Stomach (tissue), 9 donors: ENCODE measurements around the gene PLG. TPM values are rescaled to one million over a fixed set of nuclear protein-coding genes. Genes with fewer than 3 reads are reported as not detected.
"Not testable (repeated sequence)": the region's sequence is repeated elsewhere in the genome, so short reads cannot be mapped to it uniquely, and the experiment has no call there.

Experiments
- DNase-seq, 2 donors: peaks; one replicate each; pipeline versions ENCODE4 v3.0.0 to v3.0.0-alpha.2; 2013 to 2019
- H3K27ac ChIP-seq, 5 donors: fragments of 200-600 bp in 4 of 5; sonication (generic) in 4 of 5; one replicate each; pipeline ENCODE4 v1.5.1; 2013 to 2019; ENCODE audit warnings: mild to moderate bottlenecking in 1 of 5, moderate library complexity in 1 of 5
- H3K27me3 ChIP-seq, 3 donors: fragments of 200-600 bp; sonication (generic); one replicate each; pipeline ENCODE4 v1.5.1; 2017 to 2019; ENCODE audit warnings: mixed run types in 1 of 3
- H3K36me3 ChIP-seq, 4 donors: fragments of 200-600 bp; sonication (generic); 1 replicate in 3 of 4; 2 replicates in 1 of 4; pipeline ENCODE4 v1.5.1; 2016 to 2019
- H3K4me1 ChIP-seq, 4 donors: fragments of 200-600 bp; sonication (generic); one replicate each; pipeline ENCODE4 v1.5.1; 2016 to 2019
- H3K4me3 ChIP-seq, 4 donors: fragments of 200-600 bp; sonication (generic) in 3 of 4; one replicate each; pipeline ENCODE4 v1.5.1; 2016 to 2019; ENCODE audit warnings: mild to moderate bottlenecking in 1 of 4
- H3K9me3 ChIP-seq, 4 donors: fragments of 200-600 bp; sonication (generic); one replicate each; pipeline ENCODE4 v1.5.1; 2016 to 2019
- CTCF ChIP-seq, 7 experiments: fragments of 450-650 bp in 4 of 7; fragments of 200-600 bp in 3 of 7; sonication (generic) in 3 of 7; IDR thresholded peaks; one replicate each; pipeline ENCODE4 v1.5.1; 2016 to 2019; ENCODE audit warnings: antibody characterized with exemption in 7 of 7, control low read depth in 2 of 7, mild to moderate bottlenecking in 1 of 7
- EP300 ChIP-seq: sonication (generic); formaldehyde crosslinking; IDR thresholded peaks from one replicate; pipeline ENCODE4 v1.6.1; 2017; ENCODE audit warnings: antibody characterized with exemption
- POLR2A ChIP-seq, 4 donors: fragments of 450-650 bp; IDR thresholded peaks; one replicate each; pipeline ENCODE4 v1.6.1; 2016; ENCODE audit warnings: antibody characterized with exemption in 4 of 4, control low read depth in 2 of 4, mild to moderate bottlenecking in 1 of 4, moderate library complexity in 1 of 4
- POLR2AphosphoS5 ChIP-seq, 3 donors: sonication (generic); formaldehyde crosslinking; IDR thresholded peaks; one replicate each; pipeline ENCODE4 v1.6.1; 2016; ENCODE audit warnings: antibody characterized with exemption in 3 of 3
- WGBS, 5 donors: extraction: QIAGEN DNeasy Blood & Tissue Kit in 3 of 5; methylation state at CpG; one replicate each; pipeline versions ENCODE4 v1.1.5 to v1.1.7; 2013 to 2018; 5-methylcytosine and 5-hydroxymethylcytosine counted together
- intact Hi-C: fragments of 100-400 bp; cut with DNase I; formaldehyde crosslinking; loops from one replicate; pipeline ENCODE4 v1.15.1; 2023; ENCODE audit warnings: low total_unique reads
- polyA plus RNA-seq, 3 donors: library from polyadenylated mRNA; stranded (reverse); fragments of 200-250 nt; gene quantifications; one replicate each; pipeline ENCODE4 v1.2.3, GENCODE V29; 2013
- total RNA-seq, 5 donors: library from RNA; depleted of rRNA; stranded (reverse); fragments of >200 nt; gene quantifications; one replicate each; pipeline versions ENCODE4 v1.1.0 to v1.2.3, GENCODE V29; 2014 to 2016
- donor health status: healthy with polysubstance abuse.
- donor health status: Bipolar disorder and iron deficiency.
- donor health status: healthy.

Gene PLG
- total and polyA plus RNA-seq, 8 donors, result 3.3 TPM; not detected in 7

GRCh38 chr6:160678230-160678629, 23.8 kb upstream of the PLG start:
- H3K36me3 ChIP-seq, result no peaks in the 10 kb centered on the region
- H3K27me3 ChIP-seq, result peaks cover 5 to 10% (median 10%) of the 10 kb centered on the region in 3 donors
- intact Hi-C loops, result no loop called here
- peaks cover 0 to 8% (median 2%) of the 10 kb centered on the region in 4 donors for H3K4me1 ChIP-seq
- H3K4me3 ChIP-seq, result no peak overlapping the region
- H3K27ac ChIP-seq, result no peak overlapping the region
- WGBS, 5 donors, result 81 to 87% (median 86%) methylated on average over 4 of the region's 4 CpGs
- peaks cover 0 to 6% (median under 1%) of the 10 kb centered on the region in 4 donors for H3K9me3 ChIP-seq
- DNase-seq, result no peak
- TF ChIP-seq POLR2A (IDR thresholded peaks at IDR 0.05) (no peak), CTCF (IDR thresholded peaks at IDR 0.05) (no peak), EP300 (no peak), POLR2AphosphoS5 (IDR thresholded peaks at IDR 0.05) (no peak)

DNA sequence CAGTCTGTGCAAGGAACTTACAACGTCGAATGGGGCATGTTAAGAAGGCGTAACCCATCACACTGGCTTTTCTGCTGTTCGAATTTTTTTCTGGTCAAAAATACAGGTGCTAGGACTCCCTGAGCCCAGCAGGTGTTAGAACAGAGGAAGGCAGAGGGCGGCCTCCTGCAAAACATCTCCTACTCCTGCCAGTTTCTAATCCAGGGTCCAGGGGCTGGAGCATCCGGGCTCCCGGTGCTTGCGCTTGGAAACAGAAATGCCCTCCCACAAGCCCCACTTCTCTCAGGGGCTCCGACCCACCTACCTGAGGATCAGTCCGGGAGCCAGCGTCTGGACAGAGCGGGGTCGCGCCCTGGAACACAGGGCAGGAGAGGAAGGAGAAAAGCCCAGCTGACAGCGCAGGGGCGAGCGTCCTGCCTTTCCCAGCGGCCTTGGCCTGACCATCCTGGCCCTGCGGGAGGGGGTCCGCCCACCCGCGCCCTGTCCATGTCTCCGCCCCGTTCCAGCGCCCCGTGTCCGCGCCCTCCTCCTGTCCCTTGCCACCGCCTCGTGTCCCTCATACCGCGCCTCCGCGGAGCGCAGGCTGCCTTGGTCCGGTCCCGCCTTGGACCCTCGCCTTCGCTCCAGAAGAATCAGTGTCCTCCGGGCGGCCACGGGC, 23.2 kb upstream of the PLG start:
- H3K27ac ChIP-seq, result no peak overlapping the region
- TF ChIP-seq POLR2A (IDR thresholded peaks at IDR 0.05) (no peak), CTCF (IDR thresholded peaks at IDR 0.05) (no peak)
- H3K4me1 ChIP-seq, result peaks cover 0 to 8% (median 2%) of the 10 kb centered on the region in 4 donors
- peak overlapping the region in 3 of 4 donors; percentile 4 to 29 (median 20) for H3K4me3 ChIP-seq
- H3K27me3 ChIP-seq, result peaks cover 5 to 10% (median 10%) of the 10 kb centered on the region in 3 donors
- no peaks in the 10 kb centered on the region for H3K9me3 ChIP-seq
- H3K36me3 ChIP-seq, result no peaks in the 10 kb centered on the region
- DNase-seq, result peak in 1 of 2 donors; percentile 9
- intact Hi-C loops, result no loop called here
- 10 to 21% (median 14%) methylated on average over 33 to 42 of the region's 42 CpGs for WGBS, 5 donors

GRCh38 chr6:160679402-160679769, 22.7 kb upstream of the PLG start:
- no peak for TF ChIP-seq POLR2A (IDR thresholded peaks at IDR 0.05)
- TF ChIP-seq CTCF (IDR thresholded peaks at IDR 0.05), result no peak
- TF ChIP-seq POLR2AphosphoS5 (IDR thresholded peaks at IDR 0.05), result no peak
- no peak for TF ChIP-seq EP300
- Histone ChIP-seq H3K9me3 (no peaks in the 10 kb centered on the region), H3K27me3 (peaks cover 5 to 10% (median 10%) of the 10 kb centered on the region in 3 donors), H3K36me3 (no peaks in the 10 kb centered on the region), H3K4me1 (peaks cover 0 to 8% (median 2%) of the 10 kb centered on the region in 4 donors), H3K4me3 (peak overlapping the region in 3 of 4 donors; percentile 4 to 29 (median 20)), H3K27ac (no peak overlapping the region)
- 6 to 22% (median 10%) methylated on average over 12 to 14 of the region's 14 CpGs for WGBS, 5 donors
- DNase-seq, result peak in 1 of 2 donors; percentile 42
- intact Hi-C loops, result no loop called here

GRCh38 chr6:160685101-160685761, 16.8 kb upstream of the PLG start:
- H3K36me3 ChIP-seq, intact Hi-C loops, H3K4me3 ChIP-seq, H3K9me3 ChIP-seq, H3K4me1 ChIP-seq, H3K27me3 ChIP-seq, H3K27ac ChIP-seq, DNase-seq: not testable (repeated sequence)
- WGBS, 5 donors, result 85 to 92% (median 91%) methylated on average over 22 to 32 of the region's 32 CpGs
